Prostate gland (tissue), 2 donors: ENCODE results near the gene ABLIM1. TPM values are rescaled to one million over a fixed set of nuclear protein-coding genes. Genes with fewer than 3 reads are reported as not detected.

Experiments
- DNase-seq: peaks from one replicate; pipeline ENCODE4 v3.0.0-alpha.2; 2019; ENCODE audit warnings: low spot score
- H3K27ac ChIP-seq, 2 donors: fragments of 200-600 bp; sonication (generic); 2 replicates each; pipeline ENCODE4 v1.5.1; 2017 to 2019
- H3K27me3 ChIP-seq: fragments of 200-600 bp; sonication (generic); replicated peaks from 2 replicates; pipeline ENCODE4 v1.5.1; 2019; ENCODE audit not compliant: insufficient read depth
- H3K36me3 ChIP-seq, 2 donors: fragments of 200-600 bp; sonication (generic); 1 replicate in 1 of 2; 2 replicates in 1 of 2; pipeline versions ENCODE4 v1.5.1 to v1.8.1; 2017 to 2019
- H3K4me1 ChIP-seq: fragments of 200-600 bp; sonication (generic); replicated peaks from 2 replicates; pipeline ENCODE4 v1.5.1; 2019
- H3K4me3 ChIP-seq, 2 donors: fragments of 200-600 bp; sonication (generic); 2 replicates each; pipeline ENCODE4 v1.5.1; 2017 to 2019
- H3K9me3 ChIP-seq: fragments of 200-600 bp; sonication (generic); 2 replicates; pipeline ENCODE4 v1.5.1; 2017
- POLR2A ChIP-seq: fragments of 450-650 bp; IDR thresholded peaks from one replicate; pipeline ENCODE4 v1.6.1; 2016; ENCODE audit warnings: antibody characterized with exemption, mild to moderate bottlenecking
- POLR2AphosphoS5 ChIP-seq: sonication (generic); formaldehyde crosslinking; IDR thresholded peaks from one replicate; pipeline ENCODE4 v1.6.1; 2017; ENCODE audit warnings: antibody characterized with exemption
- WGBS: methylation state at CpG from one replicate; pipeline ENCODE4 v1.1.5; 2018; 5-methylcytosine and 5-hydroxymethylcytosine counted together
- intact Hi-C: fragments of 100-400 bp; cut with DNase I; formaldehyde crosslinking; loops from one replicate; pipeline ENCODE4 v1.14.2; 2022
- total RNA-seq, 2 donors: library from RNA; depleted of rRNA; stranded (reverse); fragments of >200 nt; gene quantifications; one replicate each; pipeline ENCODE4 v1.1.0, GENCODE V29; 2016
- TF ChIP-seq, protein P1 (sequence below), 4 experiments: fragments of 200-600 bp in 2 of 4; fragments of 450-650 bp in 2 of 4; sonication (generic) in 2 of 4; IDR thresholded peaks; 1 replicate in 3 of 4; 2 replicates in 1 of 4; pipeline ENCODE4 v1.5.1; 2016 to 2019; ENCODE audit warnings: antibody characterized with exemption in 4 of 4, mild to moderate bottlenecking in 2 of 4, moderate library complexity in 2 of 4

ABLIM1 gene
- total RNA-seq, 2 donors from 2014 or later, result 43.9 to 138 TPM

GRCh38 chr10:114566064-114566463 lies 92.0 kb downstream of the ABLIM1 start:
- Histone ChIP-seq H3K27ac (no peak overlapping the region), H3K9me3 (no peaks in the 10 kb centered on the region), H3K4me1 (no peaks in the 10 kb centered on the region), H3K27me3 (peaks cover 4% of the 10 kb centered on the region), H3K36me3 (no peaks in the 10 kb centered on the region), H3K4me3 (no peak overlapping the region)
- TF ChIP-seq POLR2A (no peak), POLR2AphosphoS5 (no peak)
- TF ChIP-seq, protein P1, sequence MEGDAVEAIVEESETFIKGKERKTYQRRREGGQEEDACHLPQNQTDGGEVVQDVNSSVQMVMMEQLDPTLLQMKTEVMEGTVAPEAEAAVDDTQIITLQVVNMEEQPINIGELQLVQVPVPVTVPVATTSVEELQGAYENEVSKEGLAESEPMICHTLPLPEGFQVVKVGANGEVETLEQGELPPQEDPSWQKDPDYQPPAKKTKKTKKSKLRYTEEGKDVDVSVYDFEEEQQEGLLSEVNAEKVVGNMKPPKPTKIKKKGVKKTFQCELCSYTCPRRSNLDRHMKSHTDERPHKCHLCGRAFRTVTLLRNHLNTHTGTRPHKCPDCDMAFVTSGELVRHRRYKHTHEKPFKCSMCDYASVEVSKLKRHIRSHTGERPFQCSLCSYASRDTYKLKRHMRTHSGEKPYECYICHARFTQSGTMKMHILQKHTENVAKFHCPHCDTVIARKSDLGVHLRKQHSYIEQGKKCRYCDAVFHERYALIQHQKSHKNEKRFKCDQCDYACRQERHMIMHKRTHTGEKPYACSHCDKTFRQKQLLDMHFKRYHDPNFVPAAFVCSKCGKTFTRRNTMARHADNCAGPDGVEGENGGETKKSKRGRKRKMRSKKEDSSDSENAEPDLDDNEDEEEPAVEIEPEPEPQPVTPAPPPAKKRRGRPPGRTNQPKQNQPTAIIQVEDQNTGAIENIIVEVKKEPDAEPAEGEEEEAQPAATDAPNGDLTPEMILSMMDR (IDR thresholded peaks at IDR 0.05), result no peak
- DNase-seq, result no peak
- intact Hi-C loops, result no loop called here
- 99% methylated on average over 7 of the region's 7 CpGs for WGBS

DNA sequence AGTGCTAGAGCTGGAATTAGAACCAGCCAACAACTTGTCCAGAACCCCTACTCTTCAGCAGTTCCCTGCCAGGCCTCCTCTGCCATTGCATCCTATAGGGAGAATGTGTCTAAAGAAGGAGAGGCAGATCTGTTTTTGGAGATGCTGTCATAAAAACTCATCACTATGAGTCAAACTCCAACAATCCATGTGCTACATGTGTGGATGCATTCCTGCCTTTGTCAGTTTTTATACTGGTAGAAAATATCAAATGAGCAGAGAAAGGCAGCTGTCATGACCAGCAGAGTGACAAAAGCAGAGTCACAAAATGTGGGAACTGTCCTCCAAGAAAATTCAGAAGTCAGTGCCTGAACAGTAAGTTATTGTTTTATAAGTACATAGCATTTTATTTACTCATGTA lies 93.0 kb downstream of the ABLIM1 start:
- Histone ChIP-seq H3K4me3 (no peak overlapping the region), H3K36me3 (no peaks in the 10 kb centered on the region), H3K27ac (no peak overlapping the region), H3K4me1 (no peaks in the 10 kb centered on the region), H3K9me3 (no peaks in the 10 kb centered on the region), H3K27me3 (peaks cover 8% of the 10 kb centered on the region)
- TF ChIP-seq POLR2AphosphoS5, result no peak
- TF ChIP-seq, protein P1 (IDR thresholded peaks at IDR 0.05), result no peak
- TF ChIP-seq POLR2A, result no peak
- no peak for DNase-seq
- intact Hi-C loops, result no loop called here

DNA sequence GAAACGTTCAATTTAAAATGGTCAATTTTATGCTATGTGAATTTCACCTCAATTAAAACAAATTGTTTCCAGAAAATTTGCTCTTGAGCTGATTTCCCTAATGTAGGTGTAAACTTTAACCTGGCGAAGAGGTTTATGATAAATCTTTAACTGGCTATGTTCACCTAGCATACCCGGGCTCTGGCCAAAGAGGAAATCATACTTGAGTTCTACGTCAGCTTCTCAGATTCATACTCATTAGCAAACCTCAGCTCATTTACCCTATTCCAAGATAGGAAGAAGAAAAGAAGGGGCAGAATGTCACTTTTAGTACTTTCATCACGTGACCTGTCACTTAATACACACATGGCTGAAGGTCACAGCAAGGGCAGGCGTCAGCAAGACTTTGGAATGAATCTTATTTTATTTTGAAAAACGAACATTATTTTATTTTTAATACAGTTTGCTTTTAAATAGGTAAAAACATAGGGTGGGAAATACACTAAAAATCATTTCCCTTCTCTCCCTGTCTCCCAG lies 97.0 kb downstream of the ABLIM1 start:
- H3K4me3 ChIP-seq, result no peak overlapping the region
- WGBS, result 90% methylated on average over 7 of the region's 7 CpGs
- TF ChIP-seq POLR2A (no peak), POLR2AphosphoS5 (no peak)
- TF ChIP-seq, protein P1 (IDR thresholded peaks at IDR 0.05), result no peak
- H3K9me3 ChIP-seq, result no peaks in the 10 kb centered on the region
- no peak overlapping the region for H3K27ac ChIP-seq
- H3K4me1 ChIP-seq, result no peaks in the 10 kb centered on the region
- no peak for DNase-seq
- peaks cover 8% of the 10 kb centered on the region for H3K27me3 ChIP-seq
- intact Hi-C loops, result no loop called here
- no peaks in the 10 kb centered on the region for H3K36me3 ChIP-seq

- DNase-seq, result no peak
- intact Hi-C loops, result no loop called here
- Histone ChIP-seq H3K4me1 (no peaks in the 10 kb centered on the region), H3K36me3 (no peaks in the 10 kb centered on the region), H3K9me3 (no peaks in the 10 kb centered on the region), H3K4me3 (no peak overlapping the region), H3K27ac (no peak overlapping the region), H3K27me3 (peaks cover 8% of the 10 kb centered on the region)
- 82% methylated on average over 5 of the region's 5 CpGs for WGBS
- TF ChIP-seq POLR2A (no peak), POLR2AphosphoS5 (no peak)
- TF ChIP-seq, protein P1 (IDR thresholded peaks at IDR 0.05), result no peak
These were observed 97.9 kb downstream of the ABLIM1 start for GRCh38 chr10:114560144-114560543.

- Histone ChIP-seq H3K27me3 (peaks cover 8% of the 10 kb centered on the region), H3K36me3 (no peaks in the 10 kb centered on the region), H3K4me1 (no peaks in the 10 kb centered on the region), H3K9me3 (no peaks in the 10 kb centered on the region), H3K4me3 (no peak overlapping the region), H3K27ac (no peak overlapping the region)
- TF ChIP-seq POLR2A (no peak), POLR2AphosphoS5 (no peak)
- TF ChIP-seq, protein P1 (IDR thresholded peaks at IDR 0.05), result no peak
- WGBS, result 100% methylated on average over 1 of the region's 1 CpG
- intact Hi-C loops, result no loop called here
- DNase-seq, result no peak
These were observed 98.4 kb downstream of the ABLIM1 start for GRCh38 chr10:114559636-114560035.
